ENCODE results near the gene HTT-AS. TPM values are rescaled to one million over a fixed set of nuclear protein-coding genes. Genes with fewer than 3 reads are reported as not detected.
A peak's percentile ranks its signal among the peaks of the same experiment; 100 is the strongest.

HTT-AS gene
- total and polyA plus RNA-seq, 4 donors = not detected

DNA sequence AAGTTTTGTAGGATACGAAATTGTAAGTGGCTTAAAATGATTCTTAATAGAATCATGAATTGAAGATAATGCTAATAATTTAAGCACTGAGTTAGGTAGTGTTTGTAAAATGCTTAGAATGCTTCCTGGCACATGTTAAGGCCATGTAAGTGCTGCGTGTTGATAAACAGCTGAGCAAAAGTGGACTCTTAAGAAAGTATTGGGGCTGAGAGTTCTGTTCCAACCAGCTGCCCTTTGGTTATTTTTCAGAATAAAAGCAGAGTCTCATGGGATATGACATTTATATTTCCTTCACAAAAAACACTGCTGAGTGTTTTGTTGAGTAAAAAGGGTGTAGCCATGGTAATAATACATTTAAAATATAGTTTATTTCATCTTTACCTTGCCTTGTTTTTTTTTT is 42.6 kb upstream of the HTT-AS start:
- no peak for ATAC-seq (ENCODE audit: insufficient read depth, low FRiP score)
- no peaks in the 10 kb centered on the region for H3K9me3 ChIP-seq (ENCODE audit: control insufficient read depth in 4 of 4, insufficient read depth in 3 of 4, low read length in 3 of 4)
- peaks cover 0 to 10% (median 4%) of the 10 kb centered on the region in 5 donors for H3K4me1 ChIP-seq (ENCODE audit: control insufficient read depth in 5 of 5, insufficient read depth in 5 of 5, low read length in 5 of 5)
- H3K9ac ChIP-seq (ENCODE audit: insufficient read depth in 1 of 2, low read length in 2 of 2) = no peak overlapping the region
- H3K27me3 ChIP-seq (ENCODE audit: control insufficient read depth in 3 of 3, insufficient read depth in 3 of 3, low read length in 2 of 3) = no peaks in the 10 kb centered on the region
- no peak for TF ChIP-seq CTCF (IDR thresholded peaks at IDR 0.05; ENCODE audit: control extremely low read depth, extremely low read depth)
- no peak overlapping the region for H3K4me3 ChIP-seq
- DNase-seq = no peak
- WGBS, 2 donors = 83 to 90% methylated on average over 2 of the region's 2 CpGs
- peaks cover 13 to 31% (median 24%) of the 10 kb centered on the region in 4 donors for H3K36me3 ChIP-seq (ENCODE audit: control insufficient read depth in 4 of 4, insufficient read depth in 4 of 4, low read length in 4 of 4)
- no peak overlapping the region for H3K27ac ChIP-seq (ENCODE audit: low read depth in 1 of 2, low read length in 1 of 2)

- no peak for ATAC-seq (ENCODE audit: insufficient read depth, low FRiP score)
- peaks cover 13 to 33% (median 24%) of the 10 kb centered on the region in 4 donors for H3K36me3 ChIP-seq (ENCODE audit: control insufficient read depth in 4 of 4, insufficient read depth in 4 of 4, low read length in 4 of 4)
These were observed 41.4 kb upstream of the HTT-AS start for GRCh38 chr4:3115637-3116270.

DNA sequence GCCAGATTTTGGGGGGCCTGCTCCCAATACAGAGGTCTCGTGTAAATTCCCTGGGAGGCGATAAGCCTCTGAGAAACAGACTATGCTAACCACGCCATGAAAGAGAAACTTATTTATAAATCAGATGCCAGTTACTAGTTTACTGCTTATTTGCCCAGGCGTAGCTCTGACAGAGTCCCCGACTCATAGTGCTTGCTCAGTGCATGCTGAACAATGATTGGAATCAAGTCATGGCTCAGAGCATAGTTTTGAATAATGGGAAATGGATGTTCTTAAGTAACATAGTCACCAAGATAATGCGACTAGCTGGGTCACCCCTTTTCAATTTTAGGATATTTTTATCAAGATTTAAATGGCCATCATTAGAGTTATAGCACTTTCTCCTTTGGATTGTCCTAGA is 40.0 kb upstream of the HTT-AS start:
- Histone ChIP-seq H3K27me3 (ENCODE audit: control insufficient read depth in 3 of 3, insufficient read depth in 3 of 3, low read length in 2 of 3) (no peaks in the 10 kb centered on the region), H3K4me1 (ENCODE audit: control insufficient read depth in 5 of 5, insufficient read depth in 5 of 5, low read length in 5 of 5) (peaks cover 0 to 12% (median 3%) of the 10 kb centered on the region in 5 donors), H3K9me3 (ENCODE audit: control insufficient read depth in 4 of 4, insufficient read depth in 3 of 4, low read length in 3 of 4) (no peaks in the 10 kb centered on the region), H3K4me3 (no peak overlapping the region), H3K27ac (ENCODE audit: low read depth in 1 of 2, low read length in 1 of 2) (peak overlapping the region in 1 of 2 donors; percentile 1), H3K36me3 (ENCODE audit: control insufficient read depth in 4 of 4, insufficient read depth in 4 of 4, low read length in 4 of 4) (peaks cover 13 to 37% (median 25%) of the 10 kb centered on the region in 4 donors), H3K9ac (ENCODE audit: insufficient read depth in 1 of 2, low read length in 2 of 2) (no peak overlapping the region)
- DNase-seq (no peak), ATAC-seq (ENCODE audit: insufficient read depth, low FRiP score) (no peak)
- TF ChIP-seq CTCF (IDR thresholded peaks at IDR 0.05; ENCODE audit: control extremely low read depth, extremely low read depth) = no peak
- WGBS, 2 donors = 96 to 97% methylated on average over 6 of the region's 6 CpGs

More at GRCh38 chr4:3115637-3116270, 41.4 kb upstream of the HTT-AS start:
- Histone ChIP-seq H3K27me3 (ENCODE audit: control insufficient read depth in 3 of 3, insufficient read depth in 3 of 3, low read length in 2 of 3) (no peaks in the 10 kb centered on the region), H3K9ac (ENCODE audit: insufficient read depth in 1 of 2, low read length in 2 of 2) (no peak overlapping the region), H3K4me3 (no peak overlapping the region), H3K4me1 (ENCODE audit: control insufficient read depth in 5 of 5, insufficient read depth in 5 of 5, low read length in 5 of 5) (peaks cover 0 to 8% (median 3%) of the 10 kb centered on the region in 5 donors), H3K9me3 (ENCODE audit: control insufficient read depth in 4 of 4, insufficient read depth in 3 of 4, low read length in 3 of 4) (no peaks in the 10 kb centered on the region), H3K27ac (ENCODE audit: low read depth in 1 of 2, low read length in 1 of 2) (no peak overlapping the region)
- TF ChIP-seq CTCF (IDR thresholded peaks at IDR 0.05; ENCODE audit: control extremely low read depth, extremely low read depth) = no peak
- DNase-seq = no peak
- 93 to 97% methylated on average over 15 of the region's 15 CpGs for WGBS, 2 donors
